Measurements from ENCODE around the gene PDIA6.
"Not testable (repeated sequence)": the region's sequence is repeated elsewhere in the genome, so short reads cannot be mapped to it uniquely, and the experiment has no call there.

PDIA6 gene

DNA sequence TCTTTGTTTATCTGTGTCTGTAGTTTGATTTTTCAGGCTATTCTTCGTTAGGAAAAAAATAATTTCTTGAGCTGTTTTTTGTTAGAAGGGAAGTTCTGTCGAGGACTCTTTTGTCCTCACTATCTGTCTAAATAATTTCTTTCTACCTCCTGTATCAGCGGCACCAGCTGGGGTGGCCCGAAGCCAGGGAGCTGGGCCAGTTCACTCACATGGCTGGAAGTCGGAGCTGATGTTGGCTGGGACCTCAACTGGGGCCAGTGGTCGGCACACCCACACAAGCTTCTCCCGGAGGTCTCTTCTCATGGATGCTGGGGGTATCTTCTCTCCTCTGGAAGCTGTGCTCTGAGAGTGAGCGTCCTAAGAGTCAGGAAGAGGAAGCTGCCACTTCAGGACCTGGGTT lies 8.0 kb upstream of the PDIA6 start:
- in situ Hi-C loops (cut with HindIII; ENCODE audit: low sequenced_read_pairs): loop anchor here (5.0 kb wide), 1 partner anchor 312 kb away; a partner anchor contains a TSS
- no peak overlapping the region for H3K4me3 ChIP-seq (ENCODE audit: low read depth, low read length)
- no peak for TF ChIP-seq CTCF (IDR thresholded peaks at IDR 0.05; ENCODE audit: low read depth, low read length, missing control alignments)
- DNase-seq (ENCODE audit: low read depth): no peak

DNA sequence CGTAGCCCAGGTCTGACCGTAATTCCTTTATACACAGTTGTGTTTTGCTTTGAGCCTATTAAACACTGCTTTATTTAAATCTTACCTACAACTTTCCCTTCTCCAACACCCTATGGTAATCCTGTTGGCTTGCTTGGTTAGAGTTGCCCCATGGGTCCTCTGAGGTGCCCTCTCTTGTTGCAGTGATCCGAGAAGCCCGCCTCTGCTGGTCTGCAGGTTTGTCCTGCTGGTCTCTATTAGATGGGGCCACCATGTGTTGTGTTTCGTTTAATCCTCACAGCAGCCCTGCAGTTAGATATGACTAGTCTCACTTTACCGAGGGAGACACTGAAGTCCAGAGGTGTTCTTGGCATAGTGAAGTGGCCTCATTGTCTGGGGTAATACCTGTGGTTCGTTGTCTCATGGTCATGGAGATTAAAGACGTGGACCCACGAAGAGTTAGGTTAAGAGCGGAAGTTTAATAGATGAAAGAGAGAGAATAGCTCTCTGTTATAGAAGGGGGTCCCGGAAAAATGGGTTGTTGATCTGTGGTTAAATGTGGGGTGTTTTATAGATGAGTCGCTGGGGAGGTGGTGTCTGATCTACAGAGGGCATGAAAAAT lies 7.2 kb upstream of the PDIA6 start:
- H3K4me3 ChIP-seq (ENCODE audit: low read depth, low read length): no peak overlapping the region
- no peak for TF ChIP-seq CTCF (IDR thresholded peaks at IDR 0.05; ENCODE audit: low read depth, low read length, missing control alignments)
- no peak for DNase-seq (ENCODE audit: low read depth)
- in situ Hi-C loops (cut with HindIII; ENCODE audit: low sequenced_read_pairs): loop anchor here (5.0 kb wide), 1 partner anchor 312 kb away; a partner anchor contains a TSS

- no peak overlapping the region for H3K4me3 ChIP-seq (ENCODE audit: low read depth, low read length)
- TF ChIP-seq CTCF (IDR thresholded peaks at IDR 0.05; ENCODE audit: low read depth, low read length, missing control alignments): no peak
- DNase-seq (ENCODE audit: low read depth): no peak
- in situ Hi-C loops (cut with HindIII; ENCODE audit: low sequenced_read_pairs): no loop called here
Observed at GRCh38 chr2:10818984-10819383, 6.4 kb upstream of the PDIA6 start.

GRCh38 chr2:10818305-10818704 lies 5.7 kb upstream of the PDIA6 start:
- DNase-seq (ENCODE audit: low read depth); in situ Hi-C loops (cut with HindIII; ENCODE audit: low sequenced_read_pairs); H3K4me3 ChIP-seq (ENCODE audit: low read depth, low read length): not testable (repeated sequence)

DNA sequence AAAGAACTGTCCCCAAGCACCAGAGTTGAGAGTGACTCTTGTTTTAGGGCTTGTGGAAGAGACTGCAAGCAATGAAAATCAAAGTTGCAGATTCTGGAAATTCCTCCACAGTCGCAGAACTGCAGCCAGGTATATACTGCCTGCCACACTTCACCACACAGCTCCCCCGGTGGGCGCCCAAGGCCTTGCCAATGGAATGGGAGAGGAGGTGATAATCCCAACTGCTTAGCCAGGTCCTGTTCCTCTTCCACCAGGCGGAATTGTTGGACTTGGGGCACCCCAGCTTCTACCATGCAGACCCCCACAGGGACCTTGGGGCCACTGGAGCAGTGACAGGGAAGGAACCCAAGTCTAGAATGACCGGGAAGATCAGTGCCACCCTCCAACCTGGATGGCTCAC lies 4.8 kb upstream of the PDIA6 start:
- DNase-seq (ENCODE audit: low read depth): no peak
- in situ Hi-C loops (cut with HindIII; ENCODE audit: low sequenced_read_pairs): no loop called here
- TF ChIP-seq CTCF (IDR thresholded peaks at IDR 0.05; ENCODE audit: low read depth, low read length, missing control alignments): peak; percentile 48
- no peak overlapping the region for H3K4me3 ChIP-seq (ENCODE audit: low read depth, low read length)

GRCh38 chr2:10814571-10815331 lies 2.2 kb upstream of the PDIA6 start:
- peak; percentile 7 for TF ChIP-seq CTCF (IDR thresholded peaks at IDR 0.05; ENCODE audit: low read depth, low read length, missing control alignments)
- no peak for DNase-seq (ENCODE audit: low read depth)
- H3K4me3 ChIP-seq (ENCODE audit: low read depth, low read length): no peak overlapping the region
- in situ Hi-C loops (cut with HindIII; ENCODE audit: low sequenced_read_pairs): no loop called here

DNA sequence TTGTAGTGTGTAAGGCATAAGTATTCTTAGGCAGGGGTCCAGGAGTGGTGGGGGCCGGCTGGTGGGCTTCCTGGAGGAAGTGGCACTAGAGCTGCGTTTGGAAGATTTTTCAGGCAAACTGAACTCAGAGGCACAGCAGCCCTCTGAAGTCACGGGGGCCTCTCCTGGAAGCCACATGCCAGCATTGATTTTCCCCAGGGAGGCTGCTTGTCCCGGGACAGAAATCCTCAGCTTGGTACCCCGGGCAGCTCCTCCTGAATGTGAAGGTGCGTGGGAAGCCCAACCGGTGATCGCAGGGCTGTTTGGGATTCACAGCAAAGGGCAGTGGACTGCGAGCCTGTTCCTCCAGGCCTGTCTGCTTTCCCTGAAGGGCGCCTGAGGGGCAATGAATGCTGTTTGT lies 1.6 kb upstream of the PDIA6 start:
- TF ChIP-seq CTCF (IDR thresholded peaks at IDR 0.05; ENCODE audit: low read depth, low read length, missing control alignments): no peak
- in situ Hi-C loops (cut with HindIII; ENCODE audit: low sequenced_read_pairs): no loop called here
- no peak for DNase-seq (ENCODE audit: low read depth)
- no peak overlapping the region for H3K4me3 ChIP-seq (ENCODE audit: low read depth, low read length)

DNA sequence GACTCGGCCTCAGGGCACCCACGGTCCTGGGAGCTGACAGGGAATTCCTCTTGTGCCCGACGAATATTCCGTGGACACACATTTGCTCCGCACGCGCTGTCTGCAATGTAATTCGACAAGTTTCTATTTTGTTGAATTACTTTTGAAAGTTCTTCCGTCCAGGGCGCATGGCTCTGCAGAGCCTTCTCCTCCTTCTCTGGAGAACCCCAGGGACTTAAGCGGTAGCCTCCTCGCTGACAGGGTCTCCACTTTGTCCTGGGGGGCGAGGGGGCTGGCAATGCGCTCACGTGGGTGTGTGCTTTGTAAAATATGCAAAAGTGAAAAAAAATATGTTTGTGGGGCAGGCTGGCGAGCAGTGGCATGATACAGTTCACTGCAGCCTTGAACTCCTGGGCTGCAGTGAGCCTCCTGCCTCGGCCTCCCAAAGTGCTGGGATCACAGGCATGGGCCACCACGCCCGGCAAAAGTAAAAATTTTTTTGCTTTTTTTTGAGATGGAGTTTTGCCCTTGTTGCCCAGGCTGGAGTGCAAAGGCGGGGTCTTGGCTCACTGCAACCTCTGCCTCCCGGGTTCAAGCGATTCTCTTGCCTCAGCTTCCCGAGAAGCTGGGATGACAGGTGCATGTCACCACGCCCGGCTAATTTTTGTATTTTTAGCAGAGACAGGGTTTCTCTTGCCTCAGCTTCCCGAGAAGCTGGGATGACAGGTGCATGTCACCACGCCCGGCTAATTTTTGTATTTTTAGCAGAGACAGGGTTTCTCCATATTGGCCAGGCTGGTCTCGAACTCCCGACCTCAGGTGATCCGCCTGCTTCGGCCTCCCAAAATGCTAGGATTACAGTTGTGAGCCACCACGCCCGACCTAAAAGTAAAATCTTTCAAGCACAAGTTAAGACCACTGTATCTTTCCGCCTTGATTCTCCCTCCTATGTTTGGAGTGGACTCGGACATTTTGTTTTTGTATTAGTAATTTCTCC lies 866 bp upstream of the PDIA6 start:
- in situ Hi-C loops (cut with HindIII; ENCODE audit: low sequenced_read_pairs); DNase-seq (ENCODE audit: low read depth): not testable (repeated sequence)
- H3K4me3 ChIP-seq (ENCODE audit: low read depth, low read length): peak overlapping the region; percentile 69
